ENCODE results near the gene GNPTG. TPM values are rescaled to one million over a fixed set of nuclear protein-coding genes. Genes with fewer than 3 reads are reported as not detected.

GNPTG gene
- total RNA-seq, 1 experiment from 2014 or later: 20.9 TPM

GRCh38 chr16:1335211-1335971 lies 16.3 kb upstream of the GNPTG start:
- ChIA-PET CTCF (no interaction called here), POLR2A (ENCODE audit: low non-redundant PET) (no interaction called here)
- Histone ChIP-seq H3K27ac (ENCODE audit: low read depth, low read length, poor library complexity, severe bottlenecking) (no peak overlapping the region), H3K9me3 (ENCODE audit: low read depth, low read length, poor library complexity, severe bottlenecking) (no peaks in the 10 kb centered on the region), H3K4me3 (ENCODE audit: low read depth, low read length, poor library complexity, severe bottlenecking) (no peak overlapping the region), H3K36me3 (ENCODE audit: insufficient read depth, low read length, poor library complexity, severe bottlenecking) (no peaks in the 10 kb centered on the region), H3K4me1 (ENCODE audit: insufficient read depth, low read length, poor library complexity, severe bottlenecking) (peaks cover 15% of the 10 kb centered on the region), H3K27me3 (replicated peaks; ENCODE audit: insufficient read depth, low read depth, low read length, poor library complexity) (peaks cover 56% of the 10 kb centered on the region)
- DNase-seq (ENCODE audit: low spot score): no peak
- intact Hi-C loops (cut with micrococcal nuclease; ENCODE audit: unreplicated experiment): no loop called here
- no TSS peak for BruUV-seq (replicated peaks)
- TF ChIP-seq EZH2 (IDR thresholded peaks at IDR 0.05; ENCODE audit: borderline replicate concordance, low read depth, low read length, poor library complexity, severe bottlenecking) (no peak), CTCF (conservative IDR thresholded peaks at IDR 0.05; ENCODE audit: low read depth, low read length) (no peak)

- no peaks in the 10 kb centered on the region for H3K9me3 ChIP-seq (ENCODE audit: low read depth, low read length, poor library complexity, severe bottlenecking)
- intact Hi-C loops (cut with micrococcal nuclease; ENCODE audit: unreplicated experiment): no loop called here
- peak; percentile 56 for DNase-seq (ENCODE audit: low spot score)
- no peak overlapping the region for H3K27ac ChIP-seq (ENCODE audit: low read depth, low read length, poor library complexity, severe bottlenecking)
- peaks cover 15% of the 10 kb centered on the region for H3K4me1 ChIP-seq (ENCODE audit: insufficient read depth, low read length, poor library complexity, severe bottlenecking)
- TF ChIP-seq CTCF (conservative IDR thresholded peaks at IDR 0.05; ENCODE audit: low read depth, low read length) (0 out of 2 replicates have a peak, but pooled peaks have one; percentile 17), EZH2 (IDR thresholded peaks at IDR 0.05; ENCODE audit: borderline replicate concordance, low read depth, low read length, poor library complexity, severe bottlenecking) (no peak)
- H3K4me3 ChIP-seq (ENCODE audit: low read depth, low read length, poor library complexity, severe bottlenecking): no peak overlapping the region
- ChIA-PET POLR2A (ENCODE audit: low non-redundant PET) (no interaction called here), CTCF (no interaction called here)
- BruUV-seq (replicated peaks): no TSS peak
- no peaks in the 10 kb centered on the region for H3K36me3 ChIP-seq (ENCODE audit: insufficient read depth, low read length, poor library complexity, severe bottlenecking)
- H3K27me3 ChIP-seq (replicated peaks; ENCODE audit: insufficient read depth, low read depth, low read length, poor library complexity): peaks cover 56% of the 10 kb centered on the region
Observed at GRCh38 chr16:1335996-1336395, 15.7 kb upstream of the GNPTG start.

- no peak for DNase-seq (ENCODE audit: low spot score)
- H3K27me3 ChIP-seq (replicated peaks; ENCODE audit: insufficient read depth, low read depth, low read length, poor library complexity): peaks cover 50% of the 10 kb centered on the region
- intact Hi-C loops (cut with micrococcal nuclease; ENCODE audit: unreplicated experiment): no loop called here
- TF ChIP-seq CTCF (conservative IDR thresholded peaks at IDR 0.05; ENCODE audit: low read depth, low read length) (no peak), EZH2 (IDR thresholded peaks at IDR 0.05; ENCODE audit: borderline replicate concordance, low read depth, low read length, poor library complexity, severe bottlenecking) (no peak)
- H3K36me3 ChIP-seq (ENCODE audit: insufficient read depth, low read length, poor library complexity, severe bottlenecking): no peaks in the 10 kb centered on the region
- no TSS peak for BruUV-seq (replicated peaks)
- H3K4me1 ChIP-seq (ENCODE audit: insufficient read depth, low read length, poor library complexity, severe bottlenecking): peaks cover 15% of the 10 kb centered on the region
- H3K27ac ChIP-seq (ENCODE audit: low read depth, low read length, poor library complexity, severe bottlenecking): no peak overlapping the region
- ChIA-PET CTCF (interaction anchor here (0.6 kb wide), 1 partner anchor 137 kb away, joined by 4 read pairs; no protein-coding TSS in a partner anchor), POLR2A (ENCODE audit: low non-redundant PET) (no interaction called here)
- no peaks in the 10 kb centered on the region for H3K9me3 ChIP-seq (ENCODE audit: low read depth, low read length, poor library complexity, severe bottlenecking)
- H3K4me3 ChIP-seq (ENCODE audit: low read depth, low read length, poor library complexity, severe bottlenecking): no peak overlapping the region
Observed at GRCh38 chr16:1336619-1337018, 15.1 kb upstream of the GNPTG start.
